BJ (cell line): Measurements from ENCODE around the gene AUP1. TPM values are rescaled to one million over a fixed set of nuclear protein-coding genes. Genes with fewer than 3 reads are reported as not detected.

Source experiments
- CTCF ChIA-PET: fragments of 350-600 bp; formaldehyde crosslinking; extraction: SDS; loops from one replicate; lab custom pipeline; 2021; ENCODE audit warnings: antibody characterized with exemption, inconsistent platforms; lab: Yijun Ruan, JAX
- POLR2A ChIA-PET: fragments of 300-600 bp; sonication (Branson Sonifier 250); formaldehyde crosslinking; extraction: SDS; loops from one replicate; lab custom pipeline; 2021; ENCODE audit warnings: antibody characterized with exemption; lab: Charles Lee
- DNase-seq: peaks from one replicate; pipeline ENCODE4 v3.0.0-alpha.2; 2011; ENCODE audit warnings: low read depth
- H3K27me3 ChIP-seq: 2 replicates; pipeline ENCODE4 v1.6.0; 2011; ENCODE audit warnings: low read length; ENCODE audit not compliant: control insufficient read depth, insufficient read depth
- H3K36me3 ChIP-seq: 2 replicates; pipeline ENCODE4 v1.5.1; 2011; ENCODE audit warnings: low read length; ENCODE audit not compliant: control insufficient read depth, insufficient read depth
- H3K4me3 ChIP-seq: 2 replicates; pipeline ENCODE4 v1.5.1; 2011; ENCODE audit warnings: low read depth, mild to moderate bottlenecking, control low read depth, low read length
- polyA plus RNA-seq: library from polyadenylated mRNA; depleted of rRNA; stranded (reverse); fragments of >200 nt; gene quantifications from 2 replicates; pipeline ENCODE4 v1.2.3, GENCODE V29; 2011
- TF ChIP-seq, protein P1 (sequence below): IDR thresholded peaks from 2 replicates; pipeline ENCODE4 v1.5.1; 2011; ENCODE audit warnings: low read depth, mild to moderate bottlenecking, control low read depth, inconsistent platforms, low read length, moderate library complexity; ENCODE audit not compliant: insufficient read depth

AUP1 gene
- polyA plus RNA-seq, 1 experiment: 104 TPM

DNA sequence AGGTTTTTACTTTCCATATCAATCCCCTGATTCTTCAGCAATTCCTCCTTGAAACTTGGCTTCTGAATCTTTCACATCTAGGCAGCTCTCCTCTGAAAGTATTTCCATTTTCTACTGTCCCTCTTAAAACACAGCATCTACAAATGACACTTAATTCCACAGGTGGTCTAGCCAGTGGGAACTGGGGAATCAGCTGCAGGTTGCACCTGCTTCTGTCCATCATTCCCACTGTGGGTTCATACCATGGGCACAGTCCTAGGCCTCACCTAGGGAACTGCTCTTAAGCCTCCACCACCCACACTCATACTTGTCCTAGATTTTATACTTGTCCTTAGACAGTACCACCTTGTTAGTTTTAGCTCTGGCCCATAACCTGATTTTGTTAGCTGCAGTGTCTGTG is 22.0 kb upstream of the AUP1 start:
- Histone ChIP-seq H3K36me3 (peaks cover 2% of the 10 kb centered on the region), H3K4me3 (no peak overlapping the region), H3K27me3 (no peaks in the 10 kb centered on the region)
- ChIA-PET CTCF (interaction anchor here (1.1 kb wide), 1 partner anchor 24 kb away, joined by 3 read pairs; no protein-coding TSS in a partner anchor), POLR2A (no interaction called here)
- TF ChIP-seq, protein P1, sequence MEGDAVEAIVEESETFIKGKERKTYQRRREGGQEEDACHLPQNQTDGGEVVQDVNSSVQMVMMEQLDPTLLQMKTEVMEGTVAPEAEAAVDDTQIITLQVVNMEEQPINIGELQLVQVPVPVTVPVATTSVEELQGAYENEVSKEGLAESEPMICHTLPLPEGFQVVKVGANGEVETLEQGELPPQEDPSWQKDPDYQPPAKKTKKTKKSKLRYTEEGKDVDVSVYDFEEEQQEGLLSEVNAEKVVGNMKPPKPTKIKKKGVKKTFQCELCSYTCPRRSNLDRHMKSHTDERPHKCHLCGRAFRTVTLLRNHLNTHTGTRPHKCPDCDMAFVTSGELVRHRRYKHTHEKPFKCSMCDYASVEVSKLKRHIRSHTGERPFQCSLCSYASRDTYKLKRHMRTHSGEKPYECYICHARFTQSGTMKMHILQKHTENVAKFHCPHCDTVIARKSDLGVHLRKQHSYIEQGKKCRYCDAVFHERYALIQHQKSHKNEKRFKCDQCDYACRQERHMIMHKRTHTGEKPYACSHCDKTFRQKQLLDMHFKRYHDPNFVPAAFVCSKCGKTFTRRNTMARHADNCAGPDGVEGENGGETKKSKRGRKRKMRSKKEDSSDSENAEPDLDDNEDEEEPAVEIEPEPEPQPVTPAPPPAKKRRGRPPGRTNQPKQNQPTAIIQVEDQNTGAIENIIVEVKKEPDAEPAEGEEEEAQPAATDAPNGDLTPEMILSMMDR: no peak
- DNase-seq: no peak

DNA sequence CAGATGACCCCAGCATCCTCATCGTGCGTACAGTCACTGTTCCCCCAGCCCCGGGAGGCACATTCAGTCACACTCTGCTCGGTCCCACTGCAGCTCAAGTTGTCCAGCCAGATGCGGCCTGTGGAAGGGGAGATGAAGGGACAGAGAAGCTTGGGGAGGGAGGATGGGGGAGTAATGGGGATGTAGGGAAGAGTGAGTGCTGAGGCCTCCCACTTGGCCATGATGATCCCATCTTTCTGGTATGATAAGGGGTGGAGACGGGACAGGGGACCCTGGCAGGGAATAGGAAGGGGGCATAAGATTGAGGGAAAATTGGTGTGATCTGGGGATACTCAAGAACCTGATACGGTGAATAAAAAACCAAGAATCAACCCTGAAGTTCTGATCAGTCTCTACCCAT is 20.7 kb upstream of the AUP1 start:
- Histone ChIP-seq H3K27me3 (no peaks in the 10 kb centered on the region), H3K36me3 (no peaks in the 10 kb centered on the region), H3K4me3 (no peak overlapping the region)
- no peak for DNase-seq
- ChIA-PET CTCF (interaction anchor here (0.7 to 1.4 kb wide), 3 partner anchors 37 to 67 kb away, joined by 3 to 5 read pairs (median 4); partner anchors contain the start of genes CCDC142 and TTC31), POLR2A (no interaction called here)
- TF ChIP-seq, protein P1: no peak

DNA sequence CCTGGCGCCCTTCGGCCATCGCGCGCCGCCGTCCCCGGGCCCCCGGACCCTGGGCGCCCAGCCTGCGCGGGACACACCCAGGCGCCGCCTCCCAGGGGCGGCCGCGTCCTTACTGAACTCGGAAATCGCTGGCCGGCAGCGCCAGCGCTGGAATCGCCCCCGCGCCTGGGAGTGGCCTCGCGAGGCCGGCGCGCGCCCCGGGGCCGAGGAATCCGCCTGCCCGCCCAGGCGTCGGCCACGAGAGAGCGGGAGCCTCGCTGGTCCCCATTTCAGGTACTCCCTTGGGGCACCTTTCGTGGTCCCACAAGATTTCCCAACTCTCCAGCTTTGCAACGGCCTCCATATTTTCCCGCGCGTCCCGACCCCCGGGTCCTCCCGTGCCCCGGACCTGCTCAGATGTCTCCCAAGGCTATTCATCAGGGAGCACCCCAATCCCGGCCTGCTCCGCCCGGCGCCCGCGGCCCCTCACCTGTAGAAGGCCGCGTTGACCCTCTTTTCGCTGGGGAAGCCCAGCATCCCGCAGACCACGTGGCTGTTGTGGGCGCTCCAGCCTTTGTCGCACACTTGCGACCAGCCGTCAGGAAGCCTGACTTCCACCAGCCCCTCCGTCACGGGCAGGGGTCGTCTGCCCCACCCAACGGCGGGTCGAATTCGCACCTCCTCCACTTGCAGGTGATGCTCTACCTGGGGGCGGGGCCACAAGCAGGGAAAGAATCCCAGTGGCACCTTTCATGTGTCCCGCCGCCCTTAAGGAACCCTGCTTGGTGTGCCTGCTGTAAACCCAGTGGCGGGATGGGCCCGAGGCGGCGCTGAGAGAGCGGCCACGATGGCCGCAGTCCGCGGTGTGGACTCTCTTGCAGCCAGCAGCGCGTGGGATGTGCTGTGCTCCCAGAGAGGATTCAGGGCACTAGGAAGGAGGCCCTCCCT is 19.7 kb upstream of the AUP1 start:
- Histone ChIP-seq H3K4me3 (peak overlapping the region; percentile 42), H3K27me3 (no peaks in the 10 kb centered on the region), H3K36me3 (no peaks in the 10 kb centered on the region)
- TF ChIP-seq, protein P1: no peak
- DNase-seq: no peak
- ChIA-PET POLR2A (no interaction called here), CTCF (interaction anchor here (1.0 to 1.4 kb wide), 2 partner anchors 41 to 66 kb away, joined by 3 to 4 read pairs; partner anchors contain the start of genes CCDC142 and TTC31)

DNA sequence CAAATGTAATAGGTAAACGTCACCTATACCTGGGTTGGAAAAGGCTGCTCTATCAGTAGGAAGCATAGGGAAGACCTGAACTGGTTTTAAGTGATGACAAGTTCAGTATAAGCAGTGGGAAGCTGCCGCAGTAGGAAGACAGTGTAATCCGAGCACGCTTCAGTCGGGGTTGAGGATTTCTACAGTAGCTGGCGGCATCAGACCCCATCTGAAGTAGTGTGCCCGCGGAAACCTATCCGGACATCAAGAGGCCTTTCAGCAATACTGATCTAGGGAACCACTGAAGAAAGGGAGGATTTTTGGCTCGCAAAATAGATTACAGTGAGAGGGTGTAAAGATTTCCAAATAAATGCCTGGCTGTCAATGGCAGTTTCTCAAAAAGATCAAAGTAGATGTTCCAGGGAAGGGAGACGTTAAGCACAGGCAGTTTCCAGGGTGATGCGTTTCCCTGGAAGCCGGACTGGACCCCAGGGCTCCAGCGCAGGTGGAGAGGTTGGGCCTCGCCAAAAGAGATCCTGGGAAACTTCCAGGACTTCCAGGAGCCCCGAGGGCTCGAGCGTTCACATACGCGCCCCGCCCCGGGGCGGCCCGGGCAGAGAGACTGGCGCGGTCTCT is 18.9 kb upstream of the AUP1 start:
- CTCF ChIA-PET: interaction anchor here (1.5 kb wide), 1 partner anchor 15 kb away, joined by 4 read pairs; no protein-coding TSS in a partner anchor
- Histone ChIP-seq H3K36me3 (no peaks in the 10 kb centered on the region), H3K4me3 (peak overlapping the region; percentile 42), H3K27me3 (no peaks in the 10 kb centered on the region)
- no peak for DNase-seq
- TF ChIP-seq, protein P1: no peak
- POLR2A ChIA-PET: no interaction called here

DNA sequence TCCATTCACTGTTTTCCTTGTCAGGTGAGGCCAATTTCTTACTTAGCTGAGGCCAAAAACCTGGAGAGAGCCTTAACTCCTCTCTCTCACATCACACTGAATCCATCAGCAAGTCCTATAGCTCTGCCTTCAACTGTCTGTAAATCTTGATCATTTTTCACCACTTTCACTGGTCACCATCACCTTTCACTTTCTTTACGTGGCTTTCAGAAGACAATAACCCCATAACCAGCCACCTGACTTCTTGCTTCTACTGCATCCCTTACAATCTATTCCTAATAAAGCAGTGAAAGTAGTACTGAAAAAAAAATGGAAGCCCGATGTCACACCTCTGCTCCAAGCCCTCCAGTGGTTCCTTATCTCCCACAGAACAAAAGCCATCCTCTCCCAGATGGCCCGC is 16.5 kb upstream of the AUP1 start:
- Histone ChIP-seq H3K4me3 (no peak overlapping the region), H3K27me3 (no peaks in the 10 kb centered on the region), H3K36me3 (no peaks in the 10 kb centered on the region)
- CTCF ChIA-PET: no interaction called here
- POLR2A ChIA-PET: no interaction called here
- TF ChIP-seq, protein P1: no peak
- DNase-seq: no peak
